ENCODE results near the gene CMKLR1. TPM values are rescaled to one million over a fixed set of nuclear protein-coding genes. Genes with fewer than 3 reads are reported as not detected.

CMKLR1 gene
- total RNA-seq, 3 donors from 2014 or later (not counting 1 experiment from before 2014, with no cell fraction given): 40.7 to 99.1 (median 63.2) TPM

DNA sequence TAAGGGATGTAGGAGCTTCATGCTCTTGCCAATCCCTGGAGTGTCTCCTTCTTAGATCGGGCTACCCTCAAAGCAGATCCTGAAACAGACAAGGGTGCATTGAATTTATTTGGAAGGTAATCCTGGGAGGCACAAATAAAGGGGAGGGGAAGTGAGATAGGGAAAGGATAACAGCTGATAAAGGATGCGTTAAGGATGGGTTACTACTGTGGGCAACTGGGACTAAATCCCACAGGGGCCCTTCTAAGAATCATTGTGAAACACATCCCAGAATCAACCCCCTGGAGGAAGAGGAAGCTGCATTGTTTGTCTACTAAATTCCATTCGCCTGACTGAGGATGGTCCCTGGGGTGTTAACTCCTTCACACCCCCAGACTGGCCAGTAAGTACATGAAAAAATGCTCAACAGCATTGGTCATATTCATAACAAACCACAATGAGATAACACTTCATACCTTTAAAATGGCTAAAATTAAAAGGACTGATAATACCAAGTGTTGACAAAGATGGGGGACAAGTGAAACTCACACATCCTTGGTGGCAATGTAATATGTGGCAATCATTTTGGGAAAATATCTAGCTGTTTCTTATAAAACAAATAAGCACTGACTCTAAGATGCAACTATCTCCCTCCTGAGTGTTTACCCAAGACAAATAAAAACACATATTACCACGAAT, 37.0 kb upstream of the CMKLR1 start:
- Mint-ChIP-seq H3K4me3 (no peak overlapping the region), H3K27me3 (ENCODE audit: low read depth in 2 of 2) (peaks cover 0 to 3% of the 10 kb centered on the region in 2 donors), H3K4me1 (peaks cover 0 to 11% of the 10 kb centered on the region in 2 donors), H3K27ac (no peak overlapping the region), H3K9me3 (peaks cover 6 to 13% of the 10 kb centered on the region in 2 donors), H3K36me3 (peaks cover 19% of the 10 kb centered on the region)
- Histone ChIP-seq H3K9me3 (ENCODE audit: control insufficient read depth, insufficient read depth, low read length) (peaks cover 19% of the 10 kb centered on the region), H3K4me3 (ENCODE audit: low read length) (no peak overlapping the region), H3K27me3 (ENCODE audit: control insufficient read depth, insufficient read depth, low read length) (no peaks in the 10 kb centered on the region), H3K27ac (ENCODE audit: low read length) (no peak overlapping the region), H3K4me1 (ENCODE audit: control insufficient read depth, insufficient read depth, low read length) (no peaks in the 10 kb centered on the region), H3K36me3 (ENCODE audit: control insufficient read depth, insufficient read depth, low read length) (no peaks in the 10 kb centered on the region)
- no peak for ATAC-seq
- intact Hi-C loops (cut with micrococcal nuclease): no loop called here
- 76% methylated on average over 4 of the region's 4 CpGs for WGBS (ENCODE audit: insufficient coverage)
- no peak for DNase-seq
- TF ChIP-seq, protein P1, sequence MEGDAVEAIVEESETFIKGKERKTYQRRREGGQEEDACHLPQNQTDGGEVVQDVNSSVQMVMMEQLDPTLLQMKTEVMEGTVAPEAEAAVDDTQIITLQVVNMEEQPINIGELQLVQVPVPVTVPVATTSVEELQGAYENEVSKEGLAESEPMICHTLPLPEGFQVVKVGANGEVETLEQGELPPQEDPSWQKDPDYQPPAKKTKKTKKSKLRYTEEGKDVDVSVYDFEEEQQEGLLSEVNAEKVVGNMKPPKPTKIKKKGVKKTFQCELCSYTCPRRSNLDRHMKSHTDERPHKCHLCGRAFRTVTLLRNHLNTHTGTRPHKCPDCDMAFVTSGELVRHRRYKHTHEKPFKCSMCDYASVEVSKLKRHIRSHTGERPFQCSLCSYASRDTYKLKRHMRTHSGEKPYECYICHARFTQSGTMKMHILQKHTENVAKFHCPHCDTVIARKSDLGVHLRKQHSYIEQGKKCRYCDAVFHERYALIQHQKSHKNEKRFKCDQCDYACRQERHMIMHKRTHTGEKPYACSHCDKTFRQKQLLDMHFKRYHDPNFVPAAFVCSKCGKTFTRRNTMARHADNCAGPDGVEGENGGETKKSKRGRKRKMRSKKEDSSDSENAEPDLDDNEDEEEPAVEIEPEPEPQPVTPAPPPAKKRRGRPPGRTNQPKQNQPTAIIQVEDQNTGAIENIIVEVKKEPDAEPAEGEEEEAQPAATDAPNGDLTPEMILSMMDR (IDR thresholded peaks at IDR 0.05): no peak

DNA sequence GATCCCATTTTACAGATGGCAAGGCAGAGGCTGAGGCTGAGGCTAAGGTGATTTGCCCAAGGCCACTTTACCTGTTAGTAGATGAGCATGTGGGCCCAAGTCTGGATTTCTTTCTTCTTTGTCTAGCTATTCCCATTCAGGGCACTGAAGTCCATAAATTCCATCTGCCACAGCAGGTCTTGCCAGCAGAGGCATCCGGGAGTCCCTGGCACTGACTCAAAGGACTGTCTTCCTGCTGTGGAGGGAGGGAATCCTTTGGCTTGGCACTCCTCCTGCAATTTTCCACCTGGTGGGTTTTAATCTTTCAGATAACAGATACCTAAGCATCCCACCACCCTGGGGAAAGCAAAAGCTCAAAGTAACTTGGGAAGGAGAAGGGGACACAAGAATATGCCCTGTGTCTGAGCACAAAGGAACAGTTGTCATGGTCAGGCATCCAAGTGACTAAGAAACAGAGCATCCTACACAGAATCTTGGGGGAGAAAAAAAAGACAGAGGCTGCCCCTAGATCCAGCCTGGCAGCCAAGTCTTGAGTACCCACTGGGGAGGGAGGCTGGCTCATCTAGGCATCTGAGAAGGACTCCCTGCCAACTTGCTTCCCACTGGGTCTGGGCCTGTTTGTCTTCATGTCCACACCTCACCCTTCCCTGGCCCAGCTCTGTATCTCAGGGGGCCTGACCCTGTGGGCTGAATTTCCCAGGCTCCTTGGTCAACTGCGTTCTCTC, 35.6 kb upstream of the CMKLR1 start:
- DNase-seq: no peak
- no peak overlapping the region for H3K4me3 ChIP-seq (ENCODE audit: low read length)
- no peak for ATAC-seq
- H3K4me1 Mint-ChIP-seq: peaks cover 0 to 11% of the 10 kb centered on the region in 2 donors
- H3K9me3 ChIP-seq (ENCODE audit: control insufficient read depth, insufficient read depth, low read length): peaks cover 19% of the 10 kb centered on the region
- no peaks in the 10 kb centered on the region for H3K27me3 ChIP-seq (ENCODE audit: control insufficient read depth, insufficient read depth, low read length)
- no peaks in the 10 kb centered on the region for H3K36me3 ChIP-seq (ENCODE audit: control insufficient read depth, insufficient read depth, low read length)
- H3K9me3 Mint-ChIP-seq: peaks cover 6 to 13% of the 10 kb centered on the region in 2 donors
- H3K4me1 ChIP-seq (ENCODE audit: control insufficient read depth, insufficient read depth, low read length): no peaks in the 10 kb centered on the region
- H3K4me3 Mint-ChIP-seq: no peak overlapping the region
- intact Hi-C loops (cut with micrococcal nuclease): no loop called here
- 83% methylated on average over 1 of the region's 2 CpGs for WGBS (ENCODE audit: insufficient coverage)
- peaks cover 19% of the 10 kb centered on the region for H3K36me3 Mint-ChIP-seq
- peaks cover 0 to 3% of the 10 kb centered on the region in 2 donors for H3K27me3 Mint-ChIP-seq (ENCODE audit: low read depth in 2 of 2)
- H3K27ac ChIP-seq (ENCODE audit: low read length): no peak overlapping the region
- no peak overlapping the region for H3K27ac Mint-ChIP-seq
- TF ChIP-seq, protein P1 (IDR thresholded peaks at IDR 0.05): no peak

DNA sequence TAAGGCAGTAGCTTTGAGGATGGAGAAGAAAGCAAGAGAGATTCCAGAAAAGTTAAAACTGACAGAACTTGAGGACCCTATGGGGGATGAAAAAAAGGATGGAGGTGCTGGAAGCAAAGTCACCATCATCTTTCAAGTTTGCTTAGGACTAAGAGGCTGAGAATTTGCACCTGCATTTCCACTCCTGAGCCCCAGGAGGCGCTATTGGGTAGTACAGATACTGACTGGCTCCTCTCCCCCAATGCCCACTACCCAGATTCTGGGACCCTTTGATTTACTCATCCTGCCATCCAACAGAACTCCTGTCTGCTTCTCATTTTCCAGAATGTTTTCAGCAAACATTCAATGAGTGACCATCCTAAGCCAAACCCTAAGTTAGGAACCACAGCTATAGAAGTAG, 34.0 kb upstream of the CMKLR1 start:
- ATAC-seq (no peak), DNase-seq (no peak)
- Histone ChIP-seq H3K36me3 (ENCODE audit: control insufficient read depth, insufficient read depth, low read length) (no peaks in the 10 kb centered on the region), H3K4me1 (ENCODE audit: control insufficient read depth, insufficient read depth, low read length) (no peaks in the 10 kb centered on the region), H3K27me3 (ENCODE audit: control insufficient read depth, insufficient read depth, low read length) (no peaks in the 10 kb centered on the region), H3K9me3 (ENCODE audit: control insufficient read depth, insufficient read depth, low read length) (peaks cover 19% of the 10 kb centered on the region), H3K27ac (ENCODE audit: low read length) (no peak overlapping the region), H3K4me3 (ENCODE audit: low read length) (no peak overlapping the region)
- H3K27me3 Mint-ChIP-seq (ENCODE audit: low read depth in 2 of 2): peaks cover 0 to 3% of the 10 kb centered on the region in 2 donors
- peaks cover 0 to 19% of the 10 kb centered on the region in 2 donors for H3K4me1 Mint-ChIP-seq
- H3K27ac Mint-ChIP-seq: no peak overlapping the region
- intact Hi-C loops (cut with micrococcal nuclease): no loop called here
- peaks cover 18% of the 10 kb centered on the region for H3K36me3 Mint-ChIP-seq
- no peak overlapping the region for H3K4me3 Mint-ChIP-seq
- TF ChIP-seq, protein P1 (IDR thresholded peaks at IDR 0.05): no peak
- 17% methylated on average over 1 of the region's 1 CpG for WGBS (ENCODE audit: insufficient coverage)
- H3K9me3 Mint-ChIP-seq: peaks cover 6 to 13% of the 10 kb centered on the region in 2 donors
